H9 (cell line): ENCODE data around the gene ANKRA2. TPM values are rescaled to one million over a fixed set of nuclear protein-coding genes. Genes with fewer than 3 reads are reported as not detected.

ENCODE experiments used
- DNase-seq: peaks from one replicate; pipeline ENCODE4 v3.0.0-alpha.2; 2017
- H2AFZ ChIP-seq: one replicate; pipeline ENCODE4 v1.6.1; 2013; ENCODE audit warnings: mild to moderate bottlenecking, low read length, control low read depth, moderate library complexity
- H2AK5ac ChIP-seq: 2 replicates; pipeline ENCODE4 v1.6.1; 2013; ENCODE audit warnings: low read length, control low read depth, mixed read lengths; ENCODE audit not compliant: insufficient read length
- H2BK120ac ChIP-seq: one replicate; pipeline ENCODE4 v1.6.1; 2013; ENCODE audit warnings: low read depth, mild to moderate bottlenecking, low read length, control low read depth, inconsistent platforms; ENCODE audit not compliant: poor library complexity, severe bottlenecking
- H2BK12ac ChIP-seq: 2 replicates; pipeline ENCODE4 v1.6.1; 2013; ENCODE audit warnings: low read length, control low read depth, mixed read lengths, low read depth; ENCODE audit not compliant: insufficient read length
- H2BK15ac ChIP-seq: 2 replicates; pipeline ENCODE4 v1.6.1; 2013; ENCODE audit warnings: low read depth, low read length, control low read depth
- H2BK20ac ChIP-seq: one replicate; pipeline ENCODE4 v1.6.1; 2013; ENCODE audit warnings: low read depth, mild to moderate bottlenecking, low read length, control low read depth, inconsistent platforms; ENCODE audit not compliant: poor library complexity, severe bottlenecking
- H2BK5ac ChIP-seq: 2 replicates; pipeline ENCODE4 v1.6.1; 2013; ENCODE audit warnings: low read length, control low read depth, mixed read lengths; ENCODE audit not compliant: insufficient read length
- H3K14ac ChIP-seq: 2 replicates; pipeline ENCODE4 v1.6.1; 2013; ENCODE audit warnings: low read length, control low read depth; ENCODE audit not compliant: insufficient read depth
- H3K18ac ChIP-seq: 2 replicates; pipeline ENCODE4 v1.6.1; 2013; ENCODE audit warnings: low read depth, mild to moderate bottlenecking, mixed read lengths, low read length, control low read depth; ENCODE audit not compliant: insufficient read length
- H3K23ac ChIP-seq: 2 replicates; pipeline ENCODE4 v1.6.1; 2013; ENCODE audit warnings: low read length, control low read depth, mixed read lengths, low read depth; ENCODE audit not compliant: insufficient read length
- H3K23me2 ChIP-seq: 2 replicates; pipeline ENCODE4 v1.6.1; 2013; ENCODE audit warnings: low read depth, mild to moderate bottlenecking, mixed read lengths, low read length, control low read depth; ENCODE audit not compliant: insufficient read length, poor library complexity, severe bottlenecking
- H3K27ac ChIP-seq: 2 replicates; pipeline ENCODE4 v1.5.1; 2013; ENCODE audit warnings: low read length, control low read depth, mixed read lengths, low read depth; ENCODE audit not compliant: insufficient read length
- H3K27me3 ChIP-seq: 2 replicates; pipeline ENCODE4 v1.6.1; 2013; ENCODE audit warnings: low read length, control low read depth, inconsistent platforms; ENCODE audit not compliant: insufficient read depth
- H3K4ac ChIP-seq: 2 replicates; pipeline ENCODE4 v1.6.1; 2013; ENCODE audit warnings: low read depth, mild to moderate bottlenecking, control low read depth, inconsistent platforms, low read length, moderate library complexity
- H3K4me1 ChIP-seq: 2 replicates; pipeline ENCODE4 v1.6.1; 2013; ENCODE audit warnings: low read length, control low read depth, inconsistent platforms; ENCODE audit not compliant: insufficient read depth
- H3K4me2 ChIP-seq: 2 replicates; pipeline ENCODE4 v1.6.1; 2013; ENCODE audit warnings: low read length, control low read depth, mixed read lengths; ENCODE audit not compliant: insufficient read length, insufficient read depth
- H3K56ac ChIP-seq: 2 replicates; pipeline ENCODE4 v1.6.1; 2013; ENCODE audit warnings: low read depth, mild to moderate bottlenecking, mixed read lengths, low read length, control low read depth; ENCODE audit not compliant: insufficient read length
- H3K79me1 ChIP-seq: 2 replicates; pipeline ENCODE4 v1.6.1; 2013; ENCODE audit warnings: low read depth, mild to moderate bottlenecking, moderate library complexity, low read length, control low read depth, inconsistent platforms; ENCODE audit not compliant: insufficient read depth, poor library complexity, severe bottlenecking
- H3K79me2 ChIP-seq: 2 replicates; pipeline ENCODE4 v1.6.1; 2013; ENCODE audit warnings: low read length, control low read depth, inconsistent platforms; ENCODE audit not compliant: insufficient read depth
- H3K9ac ChIP-seq: 2 replicates; pipeline ENCODE4 v1.6.1; 2013; ENCODE audit warnings: low read length, control low read depth, mixed read lengths; ENCODE audit not compliant: insufficient read length; ENCODE audit errors: extremely low read depth
- H3K9me3 ChIP-seq: one replicate; pipeline ENCODE4 v1.6.1; 2013; ENCODE audit warnings: low read depth, low read length, inconsistent platforms; ENCODE audit not compliant: control insufficient read depth
- H3T11ph ChIP-seq: one replicate; pipeline ENCODE4 v1.6.1; 2013; ENCODE audit warnings: mild to moderate bottlenecking, low read length, control low read depth, inconsistent platforms
- H4K20me1 ChIP-seq: one replicate; pipeline ENCODE4 v1.6.1; 2013; ENCODE audit not compliant: control insufficient read depth, insufficient read length, insufficient read depth
- H4K5ac ChIP-seq: 2 replicates; pipeline ENCODE4 v1.6.1; 2013; ENCODE audit warnings: low read depth, mild to moderate bottlenecking, mixed read lengths, low read length, control low read depth; ENCODE audit not compliant: insufficient read length
- H4K8ac ChIP-seq: replicated peaks from 2 replicates; pipeline ENCODE4 v1.6.1; 2013; ENCODE audit warnings: low read length, control low read depth, mixed read lengths, low read depth; ENCODE audit not compliant: insufficient read length
- H4K91ac ChIP-seq: 2 replicates; pipeline ENCODE4 v1.6.1; 2013; ENCODE audit warnings: low read depth, mild to moderate bottlenecking, moderate library complexity, mixed read lengths, low read length, control low read depth; ENCODE audit not compliant: insufficient read length
- H3K27ac Mint-ChIP-seq, 3 experiments: 2 replicates in 2 of 3; 3 replicates in 1 of 3; pipeline ENCODE4 v1.8.0; 2020 to 2021; ENCODE audit warnings: mixed read lengths in 3 of 3, mild to moderate bottlenecking in 1 of 3, moderate library complexity in 1 of 3
- H3K27me3 Mint-ChIP-seq: 2 replicates; pipeline ENCODE4 v1.8.0; 2021; ENCODE audit warnings: low read depth, mild to moderate bottlenecking, moderate library complexity, mixed read lengths
- H3K36me3 Mint-ChIP-seq, 3 experiments: 2 replicates in 2 of 3; 3 replicates in 1 of 3; pipeline ENCODE4 v1.8.0; 2020 to 2021; ENCODE audit warnings: low read depth in 3 of 3, mixed read lengths in 3 of 3; ENCODE audit not compliant: insufficient read depth in 1 of 3
- H3K4me1 Mint-ChIP-seq, 2 experiments: 2 replicates each; pipeline ENCODE4 v1.8.0; 2020; ENCODE audit warnings: mixed read lengths in 2 of 2
- H3K4me3 Mint-ChIP-seq, 2 experiments: 2 replicates in 1 of 2; 3 replicates in 1 of 2; pipeline ENCODE4 v1.8.0; 2020 to 2021; ENCODE audit warnings: mild to moderate bottlenecking in 2 of 2, mixed read lengths in 2 of 2, moderate library complexity in 1 of 2
- H3K9me3 Mint-ChIP-seq, 2 experiments: 2 replicates in 1 of 2; 3 replicates in 1 of 2; pipeline ENCODE4 v1.8.0; 2020; ENCODE audit warnings: mild to moderate bottlenecking in 2 of 2, mixed read lengths in 2 of 2, moderate library complexity in 1 of 2
- WGBS: extraction: QIAGEN DNeasy Blood & Tissue Kit; methylation state at CpG from one replicate; pipeline ENCODE4 v1.1.7; 2013; ENCODE audit warnings: missing lambda C conversion rate, low lambda C conversion rate, mixed read lengths; ENCODE audit not compliant: insufficient read length; ENCODE audit errors: extremely low coverage; 5-methylcytosine and 5-hydroxymethylcytosine counted together
- total RNA-seq: library from RNA; stranded (reverse); gene quantifications from 2 replicates; pipeline ENCODE4 v1.2.1, GENCODE V29; 2021
- TF ChIP-seq, protein P1 (sequence below): fragments of 200-600 bp; sonication (generic); conservative IDR thresholded peaks from 3 replicates; pipeline ENCODE4 v1.8.0; 2021; ENCODE audit warnings: antibody characterized with exemption, mild to moderate bottlenecking

Gene ANKRA2
- total RNA-seq, 1 experiment from 2014 or later = 8.9 TPM

DNA sequence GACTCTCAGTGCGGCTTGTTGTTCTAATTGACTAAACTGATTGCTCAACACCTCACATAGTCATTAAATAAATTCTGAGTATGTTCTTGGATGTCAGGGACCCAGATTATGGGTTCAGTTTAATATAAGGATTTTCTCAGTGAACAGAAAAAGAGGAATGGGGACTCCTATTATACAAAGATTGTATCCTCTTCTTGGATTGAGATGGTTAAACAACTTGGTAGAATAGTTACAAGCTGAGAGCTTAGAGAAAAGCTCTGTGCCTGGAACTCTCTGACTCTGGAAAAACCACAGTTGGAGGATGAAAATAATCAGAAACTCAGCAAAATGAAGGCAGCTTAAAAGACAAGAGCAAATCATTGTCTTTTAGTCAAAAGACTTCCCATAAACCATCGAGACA, 30.5 kb downstream of the ANKRA2 start:
- no CpG with 5 or more reads among the region's 2 CpGs for WGBS
- no peak overlapping the region for H3K9ac ChIP-seq
- no peak overlapping the region for H2BK15ac ChIP-seq
- no peak overlapping the region for H3K14ac ChIP-seq
- DNase-seq = no peak
- no peak overlapping the region for H3K4ac ChIP-seq
- no peak overlapping the region for H3K4me3 Mint-ChIP-seq
- peaks cover 3% of the 10 kb centered on the region for H3K27me3 Mint-ChIP-seq
- H4K5ac ChIP-seq = no peak overlapping the region
- TF ChIP-seq, protein P1, sequence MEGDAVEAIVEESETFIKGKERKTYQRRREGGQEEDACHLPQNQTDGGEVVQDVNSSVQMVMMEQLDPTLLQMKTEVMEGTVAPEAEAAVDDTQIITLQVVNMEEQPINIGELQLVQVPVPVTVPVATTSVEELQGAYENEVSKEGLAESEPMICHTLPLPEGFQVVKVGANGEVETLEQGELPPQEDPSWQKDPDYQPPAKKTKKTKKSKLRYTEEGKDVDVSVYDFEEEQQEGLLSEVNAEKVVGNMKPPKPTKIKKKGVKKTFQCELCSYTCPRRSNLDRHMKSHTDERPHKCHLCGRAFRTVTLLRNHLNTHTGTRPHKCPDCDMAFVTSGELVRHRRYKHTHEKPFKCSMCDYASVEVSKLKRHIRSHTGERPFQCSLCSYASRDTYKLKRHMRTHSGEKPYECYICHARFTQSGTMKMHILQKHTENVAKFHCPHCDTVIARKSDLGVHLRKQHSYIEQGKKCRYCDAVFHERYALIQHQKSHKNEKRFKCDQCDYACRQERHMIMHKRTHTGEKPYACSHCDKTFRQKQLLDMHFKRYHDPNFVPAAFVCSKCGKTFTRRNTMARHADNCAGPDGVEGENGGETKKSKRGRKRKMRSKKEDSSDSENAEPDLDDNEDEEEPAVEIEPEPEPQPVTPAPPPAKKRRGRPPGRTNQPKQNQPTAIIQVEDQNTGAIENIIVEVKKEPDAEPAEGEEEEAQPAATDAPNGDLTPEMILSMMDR = no peak
- no peak overlapping the region for H3K27ac Mint-ChIP-seq
- H2AK5ac ChIP-seq = no peak overlapping the region
- 0 out of 4 replicates have a peak, but pooled peaks cover 0 to 7% of the 10 kb centered on the region in 2 experiments for H3K4me1 Mint-ChIP-seq
- no peak overlapping the region for H4K91ac ChIP-seq
- H3T11ph ChIP-seq = no peak overlapping the region
- peaks cover 2 to 22% (median 7%) of the 10 kb centered on the region in 3 experiments for H3K36me3 Mint-ChIP-seq
- H3K4me1 ChIP-seq = no peaks in the 10 kb centered on the region
- H3K27me3 ChIP-seq = no peaks in the 10 kb centered on the region
- H3K79me1 ChIP-seq = no peaks in the 10 kb centered on the region
- no peak overlapping the region for H4K8ac ChIP-seq
- no peak overlapping the region for H3K56ac ChIP-seq
- H3K9me3 Mint-ChIP-seq = peaks cover 22 to 25% of the 10 kb centered on the region in 2 experiments
- no peaks in the 10 kb centered on the region for H4K20me1 ChIP-seq
- no peaks in the 10 kb centered on the region for H3K23me2 ChIP-seq
- H2BK12ac ChIP-seq = no peak overlapping the region
- no peaks in the 10 kb centered on the region for H3K9me3 ChIP-seq
- no peak overlapping the region for H3K4me2 ChIP-seq
- H2BK20ac ChIP-seq = no peak overlapping the region
- H3K23ac ChIP-seq = no peak overlapping the region
- H3K79me2 ChIP-seq = no peaks in the 10 kb centered on the region
- H2BK120ac ChIP-seq = no peak overlapping the region
- no peak overlapping the region for H3K27ac ChIP-seq
- no peak overlapping the region for H2BK5ac ChIP-seq
- no peak overlapping the region for H2AFZ ChIP-seq
- H3K18ac ChIP-seq = no peak overlapping the region
